Endodermal cell (in vitro differentiated cells): ENCODE measurements around the gene TFEB. TPM values are rescaled to one million over a fixed set of nuclear protein-coding genes. Genes with fewer than 3 reads are reported as not detected.

Experiments
- DNase-seq: peaks from one replicate; pipeline ENCODE4 v3.0.0-alpha.2; 2017
- H3K27ac ChIP-seq: 2 replicates; pipeline ENCODE4 v1.5.1; 2013; ENCODE audit warnings: mild to moderate bottlenecking, low read depth, low read length, moderate library complexity
- H3K27me3 ChIP-seq: 2 replicates; pipeline ENCODE4 v1.6.1; 2013; ENCODE audit warnings: mild to moderate bottlenecking, low read length, moderate library complexity; ENCODE audit not compliant: insufficient read depth, control insufficient read depth, poor library complexity, severe bottlenecking
- H3K36me3 ChIP-seq: 2 replicates; pipeline ENCODE4 v1.7.0; 2013; ENCODE audit warnings: mild to moderate bottlenecking, low read length, moderate library complexity; ENCODE audit not compliant: control insufficient read depth, insufficient read depth
- H3K4me1 ChIP-seq: one replicate; pipeline ENCODE4 v1.7.0; 2013; ENCODE audit warnings: low read length; ENCODE audit not compliant: control insufficient read depth, insufficient read depth
- H3K4me3 ChIP-seq: 2 replicates; pipeline ENCODE4 v1.5.1; 2013; ENCODE audit warnings: mild to moderate bottlenecking, low read length, moderate library complexity
- H3K9ac ChIP-seq: 2 replicates; pipeline ENCODE4 v1.6.1; 2013; ENCODE audit warnings: mild to moderate bottlenecking, low read length, moderate library complexity; ENCODE audit not compliant: poor library complexity, severe bottlenecking; ENCODE audit errors: extremely low read depth
- H3K9me3 ChIP-seq: 2 replicates; pipeline ENCODE4 v1.6.1; 2013; ENCODE audit warnings: mild to moderate bottlenecking, low read length, moderate library complexity; ENCODE audit not compliant: control insufficient read depth
- H3K27ac Mint-ChIP-seq: 2 replicates; pipeline ENCODE4 v1.8.0; 2020; ENCODE audit warnings: mixed read lengths
- H3K27me3 Mint-ChIP-seq: 2 replicates; pipeline ENCODE4 v1.8.0; 2021; ENCODE audit warnings: mild to moderate bottlenecking, mixed read lengths; ENCODE audit not compliant: insufficient read depth
- H3K36me3 Mint-ChIP-seq: 2 replicates; pipeline ENCODE4 v1.8.0; 2020; ENCODE audit warnings: low read depth, mixed read lengths
- H3K4me1 Mint-ChIP-seq: 2 replicates; pipeline ENCODE4 v1.8.0; 2020; ENCODE audit warnings: mixed read lengths
- H3K4me3 Mint-ChIP-seq: 2 replicates; pipeline ENCODE4 v1.8.0; 2020; ENCODE audit warnings: mild to moderate bottlenecking, moderate library complexity, mixed read lengths
- H3K9me3 Mint-ChIP-seq: 2 replicates; pipeline ENCODE4 v1.8.0; 2020; ENCODE audit warnings: mild to moderate bottlenecking, mixed read lengths
- CTCF ChIP-seq: fragments of 200-600 bp; sonication (generic); conservative IDR thresholded peaks from 2 replicates; pipeline ENCODE4 v1.5.0; 2021; ENCODE audit warnings: antibody characterized with exemption, mild to moderate bottlenecking
- WGBS, 2 experiments: methylation state at CpG; one replicate each; pipeline versions ENCODE4 v1.1.5 to v1.1.7; 2013; ENCODE audit warnings: missing lambda C conversion rate in 2 of 2, mixed read lengths in 1 of 2; ENCODE audit not compliant: insufficient coverage in 1 of 2, insufficient read length in 1 of 2; 5-methylcytosine and 5-hydroxymethylcytosine counted together
- total RNA-seq, 2 donors: library from RNA; stranded (reverse); fragmentation: NEBNext Ultra II Directional in 1 of 2; extraction: Animal tissue kit (Norgen Biotek cat#: 25700) in 1 of 2; gene quantifications; 2 replicates in 1 of 2; 3 replicates in 1 of 2; pipeline ENCODE4 v1.2.1, GENCODE V29; 2021

TFEB gene
- total RNA-seq, 2 donors from 2014 or later: 0.24 TPM; not detected in 1

GRCh38 chr6:41748102-41748477 lies 12.7 kb upstream of the TFEB start:
- Mint-ChIP-seq H3K4me3 (no peak overlapping the region), H3K4me1 (no peaks in the 10 kb centered on the region), H3K36me3 (no peaks in the 10 kb centered on the region), H3K27me3 (peaks cover 6% of the 10 kb centered on the region), H3K9me3 (no peaks in the 10 kb centered on the region), H3K27ac (no peak overlapping the region)
- H3K9me3 ChIP-seq: no peaks in the 10 kb centered on the region
- H3K4me3 ChIP-seq: no peak overlapping the region
- no peak overlapping the region for H3K9ac ChIP-seq
- H3K4me1 ChIP-seq: no peaks in the 10 kb centered on the region
- no peaks in the 10 kb centered on the region for H3K36me3 ChIP-seq
- WGBS, 2 experiments: 80 to 95% methylated on average over 2 to 6 of the region's 6 CpGs
- TF ChIP-seq CTCF: no peak
- H3K27ac ChIP-seq: no peak overlapping the region
- H3K27me3 ChIP-seq: no peaks in the 10 kb centered on the region
- DNase-seq: no peak

GRCh38 chr6:41747256-41748101 lies 12.1 kb upstream of the TFEB start, which contains the start of gene PGC:
PGC (minus strand) TSS chr6:41747397; CDS start chr6:41747334, 63 bp downstream.
- Histone ChIP-seq H3K9me3 (no peaks in the 10 kb centered on the region), H3K4me3 (no peak within 1 kb of the TSS), H3K27ac (no peak within 1 kb of the TSS), H3K9ac (no peak within 1 kb of the TSS), H3K4me1 (no peaks in the 10 kb centered on the region), H3K36me3 (no peaks in the 10 kb centered on the region), H3K27me3 (no peaks in the 10 kb centered on the region)
- WGBS, 2 experiments: 93 to 95% methylated on average over 13 to 15 of the region's 15 CpGs
- Mint-ChIP-seq H3K4me1 (no peaks in the 10 kb centered on the region), H3K27me3 (peaks cover 12% of the 10 kb centered on the region), H3K27ac (no peak within 1 kb of the TSS), H3K36me3 (no peaks in the 10 kb centered on the region), H3K9me3 (no peaks in the 10 kb centered on the region), H3K4me3 (no peak within 1 kb of the TSS)
- no peak for TF ChIP-seq CTCF
- DNase-seq: no peak

GRCh38 chr6:41746107-41746506 lies 10.7 kb upstream of the TFEB start:
- no peak for DNase-seq
- H3K4me1 Mint-ChIP-seq: no peaks in the 10 kb centered on the region
- H3K9me3 Mint-ChIP-seq: no peaks in the 10 kb centered on the region
- no peak overlapping the region for H3K4me3 ChIP-seq
- H3K36me3 Mint-ChIP-seq: no peaks in the 10 kb centered on the region
- H3K4me1 ChIP-seq: no peaks in the 10 kb centered on the region
- no peak for TF ChIP-seq CTCF
- no peak overlapping the region for H3K27ac Mint-ChIP-seq
- H3K27me3 Mint-ChIP-seq: peaks cover 13% of the 10 kb centered on the region
- H3K27me3 ChIP-seq: no peaks in the 10 kb centered on the region
- no peak overlapping the region for H3K4me3 Mint-ChIP-seq
- no peak overlapping the region for H3K9ac ChIP-seq
- H3K27ac ChIP-seq: no peak overlapping the region
- H3K9me3 ChIP-seq: no peaks in the 10 kb centered on the region
- no peaks in the 10 kb centered on the region for H3K36me3 ChIP-seq
- 84 to 92% methylated on average over 8 to 10 of the region's 10 CpGs for WGBS, 2 experiments
